GM18511 (cell line): Measurements from ENCODE around the gene PHOSPHO1.

Experiments
- ATAC-seq: cut with Tn5 transposase; IDR thresholded peaks from one replicate; pipeline ENCODE4 v1.9.1; 2021; ENCODE audit warnings: mild to moderate bottlenecking, moderate library complexity; ENCODE audit not compliant: unreplicated experiment

Gene PHOSPHO1

DNA sequence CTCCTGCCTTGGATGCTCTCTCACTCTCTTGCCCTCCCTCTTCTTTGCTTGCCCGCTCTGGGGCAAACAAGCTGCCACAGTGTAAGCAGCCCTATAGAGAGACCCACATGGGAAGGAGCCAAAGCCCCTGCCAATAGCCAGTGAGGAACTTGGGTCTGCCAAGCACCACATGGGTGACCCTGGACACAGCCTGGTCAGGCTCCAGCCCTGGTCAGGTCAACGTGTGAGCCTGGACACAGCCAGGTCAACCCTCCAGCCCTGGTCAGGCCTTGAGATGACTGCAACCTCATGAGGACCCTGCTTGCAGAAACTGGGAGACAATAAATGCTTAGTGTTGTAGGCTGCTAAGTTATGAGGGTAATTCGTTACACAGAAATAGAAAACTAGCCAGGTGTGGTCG lies 14.3 kb upstream of the PHOSPHO1 start:
- ATAC-seq = no peak

DNA sequence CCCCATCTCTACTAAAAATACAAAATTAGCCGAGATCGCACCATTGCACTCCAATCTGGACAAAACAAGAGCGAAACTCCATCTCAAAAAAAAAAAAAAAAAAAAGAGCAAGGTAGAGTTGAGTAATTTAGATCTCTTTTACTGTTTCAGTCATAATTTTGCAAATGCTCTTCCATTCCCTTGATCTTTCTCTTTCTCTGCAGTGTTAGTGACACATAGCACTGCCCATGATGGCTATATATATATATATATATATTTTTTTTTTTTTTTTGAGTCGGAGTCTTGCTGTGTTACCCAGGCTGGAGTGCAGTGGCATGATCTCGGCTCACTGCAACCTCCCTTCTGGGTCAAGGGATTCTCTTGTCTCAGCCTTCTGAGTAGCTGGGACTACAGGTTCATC lies 12.2 kb upstream of the PHOSPHO1 start:
- ATAC-seq = no peak

DNA sequence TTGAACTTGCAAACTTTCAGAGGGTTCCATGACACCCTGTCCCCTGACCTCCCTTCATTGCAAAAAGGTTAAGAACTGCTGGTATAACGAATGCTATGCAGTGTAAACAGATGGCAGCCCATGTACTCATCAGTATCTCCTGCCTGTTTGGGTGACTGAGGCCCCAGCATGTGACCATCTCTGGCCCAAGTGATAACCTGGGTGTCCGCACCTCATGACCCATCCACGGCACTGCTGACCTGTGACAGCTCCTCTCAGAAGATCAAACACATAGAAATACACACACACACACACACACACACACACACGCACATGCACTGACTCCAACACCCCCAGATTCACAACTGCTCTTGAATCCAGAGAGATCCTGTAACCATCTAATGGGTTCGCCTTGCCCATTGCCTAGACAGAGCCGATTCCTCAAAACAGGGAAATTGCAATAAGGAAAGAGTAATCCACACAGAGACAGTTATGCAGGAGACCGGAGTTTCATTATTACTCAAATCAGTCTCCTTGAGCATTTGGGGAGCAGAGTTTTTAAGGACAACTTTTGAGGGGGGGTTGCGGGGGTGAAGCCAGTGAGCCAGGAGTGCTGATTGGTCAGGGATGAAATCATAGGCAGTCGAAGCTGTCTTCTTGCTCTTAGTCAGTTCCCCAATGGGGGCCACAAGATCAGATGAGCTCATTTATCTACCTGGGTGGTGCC lies 11.3 kb upstream of the PHOSPHO1 start:
- ATAC-seq = no peak

DNA sequence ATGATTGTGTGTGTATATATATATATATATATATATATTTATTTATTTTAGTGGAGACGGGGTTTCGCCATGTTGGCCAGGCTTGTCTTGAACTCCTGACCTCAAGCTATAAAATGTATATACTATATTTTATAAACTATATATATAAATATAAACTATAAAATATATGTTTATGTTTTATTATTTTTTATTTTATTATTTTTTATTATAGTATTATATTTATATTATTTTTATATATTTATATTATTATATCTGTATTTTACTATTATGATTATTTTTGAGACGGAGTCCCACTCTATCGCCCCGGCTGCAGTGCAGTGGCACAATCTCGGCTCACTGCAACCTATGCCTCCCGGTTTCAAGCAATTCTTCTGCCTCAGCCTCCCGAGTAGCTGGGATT lies 10.5 kb upstream of the PHOSPHO1 start:
- no peak for ATAC-seq

DNA sequence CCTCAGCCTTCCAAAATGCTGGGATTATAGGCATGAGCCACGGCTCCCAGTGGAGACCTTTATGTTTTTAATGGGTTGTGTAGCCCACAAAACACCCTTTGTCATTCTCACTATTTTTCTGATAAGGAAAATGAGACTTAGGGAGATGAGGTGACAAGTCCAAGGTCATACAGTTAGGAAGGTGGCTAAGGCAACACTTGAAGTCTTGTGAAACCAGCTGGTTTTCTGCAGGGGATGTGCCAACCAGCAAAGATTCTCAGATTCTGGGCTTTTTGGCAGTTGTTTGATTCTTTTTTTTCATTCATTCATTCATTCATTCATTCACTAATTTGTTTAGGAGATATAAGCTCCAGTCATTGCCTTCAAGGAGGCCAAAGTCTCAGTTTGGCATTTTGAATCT lies 10.0 kb upstream of the PHOSPHO1 start:
- ATAC-seq = no peak

DNA sequence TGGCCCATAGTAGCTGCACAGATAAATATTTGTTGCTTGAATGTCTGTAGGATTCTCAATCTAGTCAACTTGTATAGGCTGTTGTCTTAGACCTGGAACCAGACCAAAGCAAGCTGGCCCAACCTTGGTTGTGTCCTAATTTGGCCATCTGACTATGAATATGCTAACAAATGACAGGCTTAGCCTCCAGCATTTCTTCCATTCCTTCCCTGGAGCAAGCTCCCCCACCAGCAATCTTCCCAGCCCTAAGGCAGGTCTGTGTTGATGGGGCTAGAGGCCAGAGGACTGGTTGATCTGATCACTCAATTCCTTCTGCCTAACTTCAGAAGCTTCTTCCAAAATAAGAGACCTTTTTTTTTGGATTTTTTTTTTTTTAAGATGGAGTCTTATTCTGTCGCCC lies 9.4 kb upstream of the PHOSPHO1 start:
- ATAC-seq = no peak

DNA sequence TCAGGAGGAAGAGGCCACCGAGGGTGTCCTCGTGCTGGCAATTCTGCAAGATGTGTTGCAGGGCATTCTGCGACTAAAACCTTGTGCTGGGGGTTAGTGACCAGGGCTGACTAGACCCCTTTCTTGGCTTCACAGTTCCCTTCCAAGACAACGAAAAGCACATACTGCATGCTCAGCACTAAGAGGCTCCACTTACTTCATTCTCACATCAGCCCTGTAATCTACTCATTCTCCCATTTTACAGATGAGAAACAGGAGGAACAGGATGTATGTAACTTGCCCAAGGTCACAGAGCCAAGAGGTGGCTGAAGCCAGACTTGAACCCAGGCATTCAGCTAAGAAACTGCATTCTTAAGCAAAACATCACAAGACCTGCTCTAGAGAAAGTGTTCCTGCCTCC lies 5.3 kb upstream of the PHOSPHO1 start:
- no peak for ATAC-seq

DNA sequence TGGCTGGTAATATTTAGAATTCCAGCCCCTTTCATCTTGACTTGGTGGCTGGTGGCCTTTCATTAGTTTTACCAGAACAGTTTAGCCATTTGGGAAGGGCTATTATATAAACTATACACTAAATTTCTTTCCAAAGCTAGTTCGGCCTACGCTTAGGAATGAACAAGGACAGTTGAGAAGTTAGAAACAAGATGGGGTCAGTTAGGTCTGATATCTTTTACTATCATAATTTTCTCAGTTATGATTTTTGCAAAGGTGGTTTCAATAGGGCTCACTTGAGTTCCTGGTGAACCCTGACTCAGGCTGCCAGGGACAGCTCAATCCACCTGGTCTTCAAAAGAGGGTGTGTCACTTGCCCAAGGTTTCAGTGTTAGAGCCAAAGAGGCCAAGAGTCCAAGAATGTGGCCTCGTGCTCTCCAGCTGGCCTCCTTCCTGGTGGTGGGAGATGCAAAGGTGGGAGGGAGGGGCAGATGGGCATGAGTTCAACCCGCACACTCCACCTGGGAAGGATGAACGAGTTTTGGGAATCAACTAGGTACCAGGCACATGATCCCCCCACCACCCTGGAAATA lies 4.0 kb upstream of the PHOSPHO1 start:
- no peak for ATAC-seq

DNA sequence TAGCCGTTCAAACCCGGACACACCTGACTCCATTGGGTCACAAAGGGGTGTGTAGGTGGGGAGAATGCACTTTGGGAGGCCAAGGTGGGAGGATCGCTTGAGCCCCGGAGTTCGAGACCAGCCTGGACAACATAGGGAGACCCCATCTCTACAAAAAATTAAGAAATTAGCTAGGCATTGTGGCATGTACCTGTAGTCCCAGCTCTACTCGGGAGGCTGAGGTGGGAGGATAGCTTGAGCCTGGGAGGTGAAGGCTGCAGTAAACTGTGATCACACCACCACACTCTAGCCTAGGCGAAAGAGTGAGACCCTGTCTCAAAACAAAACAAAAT lies 942 bp upstream of the PHOSPHO1 start:
- no peak for ATAC-seq

DNA sequence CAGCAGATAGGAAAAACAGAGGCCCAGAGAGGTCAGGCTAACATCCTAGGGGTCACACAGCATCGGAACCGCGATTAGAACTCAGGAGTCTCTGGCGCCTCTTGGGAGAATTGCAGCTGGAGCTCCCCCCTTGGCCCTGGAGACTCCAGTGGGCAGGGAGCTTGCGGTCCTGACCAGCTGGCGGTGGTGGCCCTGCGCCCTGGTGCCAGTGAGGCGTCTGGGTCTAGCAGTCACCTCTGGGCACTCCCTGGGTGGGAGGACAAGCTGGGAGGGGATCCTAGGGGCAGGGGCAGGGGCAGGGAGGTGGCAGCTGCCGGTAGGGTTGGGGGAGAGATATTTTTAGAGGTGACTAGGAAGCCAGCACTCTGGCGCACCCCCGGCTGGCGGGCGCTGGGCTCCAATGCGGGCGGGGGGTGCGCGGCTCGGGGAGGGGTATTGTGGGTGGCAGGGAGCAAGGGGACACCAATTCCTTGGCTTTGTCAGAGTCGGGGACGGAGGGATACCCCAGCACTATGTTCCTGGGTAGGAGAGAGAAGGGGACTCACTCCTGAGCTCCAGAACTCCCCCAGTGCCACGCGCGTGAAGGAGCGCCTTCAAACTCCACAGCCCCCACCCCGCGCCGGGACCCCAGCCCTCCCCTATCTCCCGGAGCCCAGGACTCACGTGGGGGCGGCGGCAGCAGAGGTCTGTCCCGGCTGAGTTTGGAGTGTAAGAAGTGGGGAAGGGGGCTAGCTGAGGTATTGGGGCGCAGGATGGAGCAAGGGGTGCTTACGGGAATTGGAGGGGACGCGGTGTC lies 584 bp downstream of the PHOSPHO1 start:
- ATAC-seq = peak; percentile 9

DNA sequence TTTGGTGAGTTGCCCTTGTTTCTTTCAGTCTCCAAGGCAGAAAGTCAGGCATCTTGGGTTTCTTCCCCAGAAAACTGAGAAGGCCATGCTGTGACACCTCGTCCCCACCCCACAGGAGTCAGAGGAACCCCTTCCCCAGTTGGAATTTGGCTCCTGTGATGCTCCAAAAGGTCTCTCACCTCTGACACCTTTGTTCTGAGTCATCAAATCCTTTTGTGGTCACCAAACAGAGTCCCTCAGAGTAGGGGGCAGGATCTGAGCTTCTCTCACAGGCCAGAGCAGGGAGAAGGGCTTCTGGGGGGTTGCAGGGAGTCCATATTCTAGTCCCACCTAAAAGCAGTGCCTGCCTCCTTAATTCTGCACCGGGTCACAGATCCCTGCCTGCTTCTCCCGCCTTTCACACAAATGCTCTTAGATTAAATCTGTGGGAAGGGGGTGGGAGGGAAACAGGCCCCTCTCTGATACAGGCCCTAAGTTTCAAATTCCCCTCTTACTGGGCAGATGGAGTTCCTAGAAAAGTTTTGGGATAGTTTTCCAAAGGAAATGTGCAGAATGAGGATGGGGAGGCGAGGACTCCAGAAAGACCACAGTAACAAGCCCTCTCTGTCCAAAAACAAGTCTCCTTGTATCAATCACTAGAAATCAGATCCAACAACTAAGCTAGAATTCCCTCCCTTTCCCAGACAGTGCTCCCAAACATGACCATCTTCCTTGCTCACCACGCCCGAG lies 1.3 kb downstream of the PHOSPHO1 start:
- no peak for ATAC-seq

DNA sequence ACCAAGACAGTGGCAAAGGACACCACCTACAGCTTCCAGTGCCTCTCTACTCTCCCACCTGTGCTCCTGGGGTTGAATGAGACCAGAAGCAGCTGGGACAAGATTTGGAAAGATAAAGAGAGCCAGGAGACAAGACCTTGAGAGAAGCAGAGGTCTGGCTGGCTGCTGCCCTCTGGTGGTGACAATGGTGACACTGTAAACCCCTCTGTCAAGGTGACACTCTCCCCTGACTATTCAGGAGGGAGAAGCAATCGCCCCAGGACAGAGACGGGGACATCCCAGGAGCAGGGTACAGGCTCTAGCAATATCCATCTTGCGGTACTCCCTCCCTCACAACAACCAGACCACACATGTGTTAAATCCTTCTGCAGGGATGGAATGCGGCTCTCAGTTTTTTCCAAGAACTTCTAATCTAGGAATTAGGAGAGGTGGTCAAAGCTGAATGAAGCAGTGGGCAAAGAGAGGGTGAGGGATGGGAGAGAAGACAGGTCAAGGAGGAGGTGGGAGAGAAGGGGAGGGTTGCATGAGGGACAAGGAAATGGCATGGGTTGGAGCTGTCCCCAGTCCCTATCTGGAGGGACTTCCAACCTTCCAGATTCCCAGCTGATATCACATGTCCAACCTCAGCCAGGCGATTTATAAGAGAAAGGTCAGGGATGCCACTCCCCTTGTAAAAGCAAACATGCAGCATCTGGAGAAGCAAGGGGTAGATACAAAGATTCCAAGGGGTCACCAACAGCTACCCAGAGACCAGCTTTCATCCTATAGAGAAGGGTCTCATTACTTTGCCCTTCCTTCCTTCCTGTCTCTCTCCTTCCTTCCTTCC lies 2.9 kb downstream of the PHOSPHO1 start:
- ATAC-seq = peak; percentile 41

DNA sequence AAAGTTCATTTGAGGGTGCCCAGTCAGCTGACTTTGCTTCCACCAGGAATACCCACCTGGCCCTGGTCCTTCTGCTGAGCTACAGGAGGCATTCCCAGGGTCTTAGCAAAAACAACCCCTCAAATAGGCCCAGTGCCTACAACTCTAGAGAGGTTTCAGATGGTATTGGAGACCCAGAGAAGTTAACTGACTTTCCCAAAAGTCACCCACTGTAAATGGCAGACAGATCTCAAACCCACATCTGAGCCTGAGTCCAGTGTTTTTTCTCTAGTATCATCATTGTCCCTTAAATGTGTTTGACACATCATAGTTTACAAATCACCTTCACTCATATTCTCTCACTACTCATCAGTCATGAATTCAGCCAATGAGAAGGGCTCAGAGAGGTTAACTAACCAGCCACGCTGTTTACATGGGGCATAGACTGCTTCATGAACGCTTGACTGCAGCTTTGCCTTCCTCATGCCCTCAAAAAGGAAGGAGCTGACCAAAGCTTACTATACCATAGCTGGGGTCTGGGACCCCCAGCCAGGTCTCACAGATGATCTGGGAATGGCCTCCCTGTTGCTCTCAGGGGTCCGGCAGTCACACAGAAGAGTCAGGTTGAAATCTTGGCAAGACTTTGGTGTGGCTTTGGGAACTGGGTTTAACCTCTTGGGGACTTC lies 3.7 kb downstream of the PHOSPHO1 start:
- no peak for ATAC-seq

DNA sequence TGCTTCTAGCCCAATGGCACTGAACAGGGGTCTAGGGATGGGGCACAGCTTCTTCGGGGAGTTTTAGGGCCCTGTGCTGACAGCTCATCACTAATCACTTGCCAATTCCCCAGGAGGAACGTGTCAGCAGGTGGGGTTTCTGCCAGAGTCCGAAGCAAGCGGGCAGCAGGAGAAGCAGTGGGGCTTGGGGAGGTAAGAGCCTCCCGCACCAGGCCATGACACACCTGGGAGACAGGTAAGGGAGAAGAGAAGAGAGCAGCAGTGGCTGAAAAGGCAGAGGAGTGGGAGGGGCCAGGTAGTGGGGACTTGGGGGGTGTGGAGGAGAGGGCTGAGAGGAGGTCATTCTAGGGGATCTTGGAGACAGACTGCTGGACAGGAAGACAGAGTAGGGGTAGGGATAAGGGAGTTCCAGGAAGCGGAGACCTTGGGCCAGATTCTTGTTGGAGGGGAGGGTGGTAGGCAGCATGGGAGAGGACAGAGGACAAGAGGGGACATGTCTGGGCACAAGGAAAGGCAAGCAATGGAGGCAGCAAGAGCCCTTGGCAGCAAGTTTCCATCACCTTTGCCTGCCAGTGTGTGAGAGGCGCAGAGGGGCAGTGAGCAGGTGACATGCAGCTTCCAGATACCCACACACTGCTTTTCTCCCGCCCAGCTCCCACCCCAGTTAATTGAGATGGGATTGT lies 4.9 kb downstream of the PHOSPHO1 start:
- ATAC-seq = no peak

DNA sequence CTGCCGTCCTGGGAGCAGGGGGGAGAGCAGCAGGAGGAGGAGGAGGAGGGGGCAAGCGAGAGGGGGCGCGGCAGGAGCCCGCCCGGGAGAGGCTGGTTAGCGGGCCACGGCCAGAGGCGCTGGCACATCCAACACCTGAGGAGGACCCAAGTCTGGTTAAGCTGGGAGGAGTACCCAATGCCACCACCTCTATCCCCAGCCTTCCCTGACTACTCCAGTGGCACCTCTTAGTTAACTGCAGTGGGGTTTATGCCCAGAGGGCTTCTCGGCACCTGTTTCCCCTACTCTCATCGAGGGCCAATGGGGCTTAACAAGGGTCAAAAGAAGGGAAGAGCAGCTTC lies 5.6 kb downstream of the PHOSPHO1 start:
- ATAC-seq = no peak

DNA sequence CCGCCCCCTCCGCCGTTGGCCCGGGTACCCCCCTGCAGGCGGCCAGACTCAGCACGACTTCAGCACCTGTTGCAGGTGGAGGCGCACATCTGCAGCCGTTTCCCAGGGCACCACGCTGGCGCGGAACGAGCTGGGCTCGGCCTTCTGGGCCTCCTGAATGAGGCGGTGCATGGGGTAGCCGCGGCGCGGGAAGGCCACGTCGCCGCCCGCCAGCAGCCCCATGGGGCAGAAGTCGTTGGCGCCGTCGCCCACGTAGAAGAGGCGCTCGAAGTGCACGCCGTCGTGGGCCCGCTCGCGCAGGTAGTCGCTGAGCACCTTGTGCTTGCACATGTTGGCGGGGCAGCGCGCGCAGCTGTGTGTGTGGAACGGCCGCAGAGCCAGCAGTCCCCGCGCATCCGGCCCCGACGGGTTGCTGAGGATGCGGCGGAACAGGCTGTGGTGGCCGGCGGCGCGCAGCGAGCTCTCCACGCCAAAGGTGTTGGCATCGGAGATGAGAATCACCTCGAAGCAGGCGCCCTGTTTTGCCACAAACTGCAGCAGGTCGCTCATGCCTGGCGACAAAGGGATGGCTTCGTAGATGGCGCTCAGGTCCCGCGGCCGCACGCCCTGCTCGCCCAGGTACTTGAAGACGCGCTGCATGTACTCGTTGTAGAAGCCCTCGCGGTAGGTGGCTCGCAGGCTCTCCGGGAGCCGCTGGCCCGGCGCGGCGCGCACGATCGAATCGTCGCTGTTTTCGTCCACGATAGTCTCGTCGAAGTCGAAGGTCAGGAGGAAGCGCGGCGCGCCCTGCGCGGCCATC lies 6.2 kb downstream of the PHOSPHO1 start:
- no peak for ATAC-seq

DNA sequence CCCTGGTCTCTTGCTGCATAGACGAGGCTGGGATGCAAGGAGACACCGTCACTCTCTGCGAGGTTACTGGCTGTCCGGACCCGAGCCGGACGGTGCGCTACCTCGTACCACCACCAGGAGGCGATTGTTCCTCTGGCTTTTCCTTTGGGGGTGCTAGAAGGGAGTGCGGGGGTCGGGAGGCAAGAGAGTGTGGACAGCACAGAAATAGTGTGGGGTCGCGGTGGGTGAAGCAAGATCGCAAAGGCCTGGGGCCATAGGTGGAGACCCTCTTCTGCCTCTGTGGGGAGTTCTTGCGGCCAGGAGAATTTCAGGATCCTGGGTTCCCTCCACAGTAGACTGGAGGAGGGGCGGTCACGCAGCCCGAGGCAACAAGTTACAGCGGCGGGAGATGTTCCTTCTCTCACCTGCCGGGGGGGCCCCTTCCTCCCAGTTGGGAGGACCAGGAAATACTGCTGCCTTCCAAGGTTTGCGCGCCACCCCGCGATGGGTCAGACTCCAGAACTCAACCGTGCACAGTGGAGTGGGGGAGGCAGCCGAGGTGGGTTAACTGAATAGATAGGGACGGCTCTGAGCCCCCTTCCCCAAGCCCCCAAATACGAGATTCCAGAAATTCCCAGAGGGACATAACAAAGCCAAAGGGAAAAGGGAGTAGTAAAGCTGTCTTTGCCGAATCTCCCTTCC lies 6.9 kb downstream of the PHOSPHO1 start:
- ATAC-seq = no peak

DNA sequence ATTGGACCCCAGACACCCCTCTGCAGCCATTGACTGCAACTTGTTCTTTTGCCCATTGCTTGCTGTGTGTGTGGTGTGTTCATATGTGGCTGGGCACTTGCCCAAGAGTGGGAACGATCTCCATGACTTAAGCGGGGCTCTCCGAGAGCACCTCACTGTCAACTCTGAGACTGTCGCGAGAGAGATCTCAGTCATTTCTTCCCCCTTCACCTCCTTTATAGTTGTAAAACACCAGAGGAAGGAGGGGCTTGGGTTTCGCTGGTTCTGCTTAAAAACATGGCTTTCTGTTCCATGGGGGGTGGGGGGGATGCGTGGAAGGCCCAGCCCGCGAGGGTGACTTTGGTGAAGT lies 7.4 kb downstream of the PHOSPHO1 start:
- no peak for ATAC-seq

DNA sequence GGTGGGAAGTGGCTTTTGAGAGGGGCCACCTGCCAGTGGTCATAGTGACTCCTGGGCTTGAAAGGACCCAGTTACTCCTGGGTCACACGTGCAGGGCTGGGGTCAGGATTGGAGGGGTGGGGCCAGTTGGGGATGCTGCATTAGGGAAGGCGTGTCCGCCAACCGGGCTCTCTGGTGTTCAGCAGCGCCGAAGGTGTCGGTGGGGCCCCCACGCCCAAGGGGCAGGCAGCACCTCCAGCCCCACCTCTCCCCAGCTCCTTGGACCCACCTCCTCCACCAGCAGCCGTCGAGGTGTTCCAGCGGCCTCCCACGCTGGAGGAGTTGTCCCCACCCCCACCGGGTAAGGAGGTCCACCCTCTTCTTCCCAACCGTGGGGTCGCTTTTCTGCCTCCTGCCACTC lies 10.6 kb downstream of the PHOSPHO1 start:
- no peak for ATAC-seq
